K562 (cell line): ENCODE measurements around the gene CDH20. TPM values are rescaled to one million over a fixed set of nuclear protein-coding genes. Genes with fewer than 3 reads are reported as not detected.

Source experiments
- ATAC-seq: fragments of 200-7000 bp; cut with Tn5 transposase; 3 replicates; pipeline ENCODE4 v1.9.1; 2020; ENCODE audit warnings: moderate library complexity
- BruUV-seq: library from RNA; stranded (reverse); fragments of 400-500 nt; replicated peaks from 2 replicates; lab custom pipeline; 2021; lab: Mats Ljungman, UMichigan
- CTCF ChIA-PET: fragments of 300-600 bp; formaldehyde crosslinking; extraction: SDS; loops from one replicate; lab custom pipeline; 2021; ENCODE audit warnings: low intra/inter-chr PET ratio; lab: Yijun Ruan, JAX
- POLR2A ChIA-PET: fragments of 300-600, 350-650 bp; sonication (Branson Sonifier 250); formaldehyde crosslinking; extraction: SDS; loops from one replicate; lab custom pipeline; 2021; ENCODE audit warnings: antibody characterized with exemption, inconsistent platforms; lab: Yijun Ruan, JAX
- DNase-seq, 4 experiments: peaks; one replicate each; pipeline versions ENCODE4 v3.0.0 to v3.0.0-alpha.2; 2011 to 2018; ENCODE audit warnings: low spot score in 3 of 4, mixed read lengths in 3 of 4; ENCODE audit errors: extremely low read depth in 1 of 4
- FAIRE-seq: peaks from 2 replicates; lab custom pipeline; 2011; peaks lifted over from hg19 to GRCh38; lab: Jason Lieb, UNC
- H2AFZ ChIP-seq: 2 replicates; pipeline ENCODE4 v1.6.0; 2011; ENCODE audit warnings: low read depth, low read length, control low read depth, inconsistent platforms
- H3K27ac ChIP-seq: fragments of 200-600 bp; 3 replicates; pipeline ENCODE4 v1.8.0; 2011; ENCODE audit warnings: low read depth, mild to moderate bottlenecking, control low read depth, inconsistent platforms, low read length, moderate library complexity, mixed read lengths; ENCODE audit errors: extremely low read depth
- H3K27me3 ChIP-seq, 2 experiments: fragments of 300-600 bp in 1 of 2; 2 replicates in 1 of 2; 3 replicates in 1 of 2; pipeline versions ENCODE4 v1.6.0 to v1.8.0; 2011; ENCODE audit warnings: inconsistent platforms in 2 of 2, low read length in 2 of 2, mild to moderate bottlenecking in 1 of 2, mixed read lengths in 1 of 2, moderate library complexity in 1 of 2; ENCODE audit not compliant: control insufficient read depth in 2 of 2, insufficient read depth in 2 of 2
- H3K36me3 ChIP-seq: fragments of 300-600 bp; 3 replicates; pipeline ENCODE4 v1.8.0; 2011; ENCODE audit warnings: mild to moderate bottlenecking, low read length, inconsistent platforms; ENCODE audit not compliant: control insufficient read depth, insufficient read depth
- H3K4me1 ChIP-seq, 2 experiments: fragments of 200-600 bp in 1 of 2; replicated peaks in 1 of 2; 2 replicates in 1 of 2; 3 replicates in 1 of 2; pipeline versions ENCODE4 v1.5.1 to v1.8.0; 2011; ENCODE audit warnings: inconsistent platforms in 2 of 2, low read length in 2 of 2, mild to moderate bottlenecking in 1 of 2, mixed read lengths in 1 of 2, moderate library complexity in 1 of 2; ENCODE audit not compliant: control insufficient read depth in 2 of 2, insufficient read depth in 2 of 2
- H3K4me2 ChIP-seq: 2 replicates; pipeline ENCODE4 v1.6.1; 2011; ENCODE audit warnings: low read length, control low read depth, inconsistent platforms, mixed read lengths; ENCODE audit not compliant: insufficient read depth
- H3K4me3 ChIP-seq: fragments of 200-600 bp; sonication (generic), shearing (Covaris generic); 2 replicates; pipeline ENCODE4 v1.5.1; 2016; ENCODE audit warnings: control low read depth, inconsistent platforms
- H3K79me2 ChIP-seq: fragments of 200-600 bp; 3 replicates; pipeline ENCODE4 v1.8.0; 2011; ENCODE audit warnings: low read length, inconsistent platforms; ENCODE audit not compliant: control insufficient read depth, insufficient read depth
- H3K9ac ChIP-seq, 2 experiments: 2 replicates each; pipeline versions ENCODE4 v1.6.0 to v1.6.1; 2011; ENCODE audit warnings: low read depth in 2 of 2, low read length in 2 of 2, control low read depth in 1 of 2, inconsistent platforms in 1 of 2, mild to moderate bottlenecking in 1 of 2, mixed read lengths in 1 of 2; ENCODE audit not compliant: insufficient read depth in 1 of 2
- H3K9me1 ChIP-seq: one replicate; pipeline ENCODE4 v1.6.0; 2011; ENCODE audit warnings: inconsistent platforms, mild to moderate bottlenecking, low read length, moderate library complexity; ENCODE audit not compliant: control insufficient read depth, insufficient read depth
- H3K9me3 ChIP-seq: replicated peaks from 2 replicates; pipeline ENCODE4 v1.5.1; 2011; ENCODE audit warnings: low read depth, low read length, inconsistent platforms; ENCODE audit not compliant: control insufficient read depth, insufficient read depth
- H4K20me1 ChIP-seq: replicated peaks from 2 replicates; pipeline ENCODE4 v1.6.1; 2011; ENCODE audit warnings: low read length, inconsistent platforms, mixed read lengths; ENCODE audit not compliant: control insufficient read depth, insufficient read depth
- ARHGAP35 ChIP-seq: fragments of 450-650 bp; IDR thresholded peaks from 2 replicates; pipeline ENCODE4 v1.6.1; 2018; ENCODE audit not compliant: partially characterized antibody
- COPS2 ChIP-seq: fragments of 450-650 bp; conservative IDR thresholded peaks from 2 replicates; pipeline ENCODE4 v1.6.1; 2016; ENCODE audit warnings: mild to moderate bottlenecking, moderate library complexity
- KDM4B ChIP-seq, 2 experiments: fragments of 450-650 bp in 1 of 2; sonication (generic) in 1 of 2; IDR thresholded peaks; 2 replicates each; pipeline ENCODE4 v1.6.1; 2016 to 2017; ENCODE audit warnings: borderline replicate concordance in 2 of 2, antibody characterized with exemption in 1 of 2, low read depth in 1 of 2, mild to moderate bottlenecking in 1 of 2
- LEF1 ChIP-seq: fragments of 450-650 bp; IDR thresholded peaks from 2 replicates; pipeline ENCODE4 v1.6.1; 2016; ENCODE audit warnings: mild to moderate bottlenecking
- MXI1 ChIP-seq: IDR thresholded peaks from 2 replicates; pipeline ENCODE4 v1.6.1; 2011; ENCODE audit warnings: low read depth, mild to moderate bottlenecking, improper control_type of control experiment, low read length
- NCOA2 ChIP-seq, 2 experiments: fragments of 450-650 bp; IDR thresholded peaks; 2 replicates each; pipeline ENCODE4 v1.6.1; 2018; ENCODE audit warnings: mild to moderate bottlenecking in 2 of 2, moderate library complexity in 1 of 2; ENCODE audit not compliant: partially characterized antibody in 2 of 2
- NCOR1 ChIP-seq: fragments of 450-650 bp; IDR thresholded peaks from 2 replicates; pipeline ENCODE4 v1.6.1; 2016; ENCODE audit warnings: mild to moderate bottlenecking, moderate library complexity
- PML ChIP-seq: IDR thresholded peaks from 2 replicates; pipeline ENCODE4 v1.6.1; 2012; ENCODE audit warnings: low read length, inconsistent platforms
- POLR2AphosphoS2 ChIP-seq: IDR thresholded peaks from 2 replicates; pipeline ENCODE4 v1.6.1; 2012; ENCODE audit warnings: low read length, improper control_type of control experiment
- POLR2G ChIP-seq: fragments of 200-400 bp; formaldehyde crosslinking; IDR thresholded peaks from 2 replicates; pipeline ENCODE4 v1.6.1; 2017; ENCODE audit warnings: low read depth, mild to moderate bottlenecking, antibody characterized with exemption, low read length, moderate library complexity
- SMARCA5 ChIP-seq: fragments of 450-650 bp; IDR thresholded peaks from 2 replicates; pipeline ENCODE4 v1.6.1; 2016
- TCF7 ChIP-seq: sonication (generic); IDR thresholded peaks from 2 replicates; pipeline ENCODE4 v1.6.1; 2016; ENCODE audit warnings: antibody characterized with exemption, borderline replicate concordance
- XRCC3 ChIP-seq: fragments of 450-650 bp; IDR thresholded peaks from 2 replicates; pipeline ENCODE4 v1.6.1; 2017; ENCODE audit warnings: mild to moderate bottlenecking, moderate library complexity
- ZNF174 ChIP-seq: fragments of 250-450 bp; sonication (Bioruptor Pico); IDR thresholded peaks from 2 replicates; pipeline ENCODE4 v1.4.0; 2020; ENCODE audit warnings: mild to moderate bottlenecking
- WGBS: fragments of 100-300 bp; shearing (Covaris generic); methylation state at CpG from one replicate; pipeline ENCODE4 v1.1.6; 2016; ENCODE audit warnings: low coverage, mixed read lengths; ENCODE audit not compliant: insufficient coverage; ENCODE audit errors: missing lambda C conversion rate; 5-methylcytosine and 5-hydroxymethylcytosine counted together
- in situ Hi-C: fragments of 300-500 bp; cut with MboI; formaldehyde crosslinking; loops from 4 replicates; pipeline ENCODE4 v1.15.0; 2018; ENCODE audit warnings: inconsistent platforms, mixed read lengths
- intact Hi-C: fragments of 100-400 bp; cut with micrococcal nuclease; formaldehyde crosslinking; loops from 2 replicates; pipeline ENCODE4 v1.14.2; 2022
- polyA plus RNA-seq, 8 experiments: library from polyadenylated mRNA; depleted of rRNA in 4 of 8; stranded (reverse) in 5 of 8; unstranded in 3 of 8; fragments of >200 nt; fragmentation: Nextera tagmentation in 2 of 8; fragmentation: Illumina TruSeq in 1 of 8; extraction: Ambion mirVana in 2 of 8; extraction: Trizol in 1 of 8; gene quantifications; 2 replicates each; pipeline versions ENCODE4 v1.2.1 to v1.2.3, GENCODE V29; 2011 to 2014; ENCODE audit warnings: inconsistent platforms in 1 of 8, missing spikeins in 1 of 8
- total RNA-seq, 7 experiments: library from RNA; depleted of rRNA in 6 of 7; stranded (reverse); fragments of >200 nt in 6 of 7; fragmentation: Illumina TruSeq in 2 of 7; extraction: Trizol in 2 of 7; gene quantifications; 2 replicates each; pipeline versions ENCODE4 v1.2.1 to v1.2.3, GENCODE V29; 2011 to 2021; ENCODE audit warnings: low replicate concordance in 1 of 7
- TF ChIP-seq, protein P1 (sequence below): sonication (generic); formaldehyde crosslinking; IDR thresholded peaks from 2 replicates; pipeline ENCODE4 v1.5.0; 2020; ENCODE audit warnings: missing genetic modification reagents
- TF ChIP-seq, protein P2 (sequence below): fragments of 450-650 bp; formaldehyde crosslinking; IDR thresholded peaks from 2 replicates; pipeline ENCODE4 v1.4.0; 2022; ENCODE audit warnings: missing genetic modification characterization

CDH20 gene
- total and polyA plus RNA-seq, 9 of the 15 experiments (the other 6 are each of a cell fraction or from before 2014, with no cell fraction given): not detected

DNA sequence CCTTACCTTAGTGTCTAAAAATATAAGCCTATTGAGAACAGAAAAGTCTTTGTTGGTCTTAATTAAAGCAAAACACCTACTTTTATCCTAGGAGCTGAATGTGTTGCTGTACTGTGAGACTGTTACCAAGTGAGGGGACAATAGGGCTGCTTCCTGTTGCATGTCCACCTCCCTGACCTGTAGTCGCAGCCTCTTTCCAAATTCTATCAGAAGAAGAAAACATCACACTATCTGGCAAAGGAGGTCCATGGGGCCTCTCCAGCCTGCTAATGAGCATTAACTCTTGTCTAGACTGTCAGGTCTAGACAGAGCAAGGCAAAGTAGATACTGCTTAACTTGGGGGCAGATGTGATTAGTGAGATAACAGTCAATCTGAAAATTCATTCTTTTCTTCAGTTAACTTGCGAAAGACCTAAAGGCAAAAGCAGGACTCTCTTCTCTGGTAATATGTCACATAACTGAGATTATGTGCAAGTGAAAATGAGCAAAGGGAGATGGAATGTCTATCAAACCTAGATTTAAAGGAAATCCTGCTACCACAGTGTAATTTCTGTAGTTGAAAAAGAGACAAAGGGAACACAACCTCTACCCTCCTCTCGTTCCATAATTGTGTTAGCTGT is 66.9 kb downstream of the CDH20 start:
- Histone ChIP-seq H3K27me3 (no peaks in the 10 kb centered on the region), H3K4me2 (no peak overlapping the region)
- no peak for ATAC-seq
- intact Hi-C loops: no loop called here
- no peak for TF ChIP-seq POLR2G
- TF ChIP-seq, protein P1, sequence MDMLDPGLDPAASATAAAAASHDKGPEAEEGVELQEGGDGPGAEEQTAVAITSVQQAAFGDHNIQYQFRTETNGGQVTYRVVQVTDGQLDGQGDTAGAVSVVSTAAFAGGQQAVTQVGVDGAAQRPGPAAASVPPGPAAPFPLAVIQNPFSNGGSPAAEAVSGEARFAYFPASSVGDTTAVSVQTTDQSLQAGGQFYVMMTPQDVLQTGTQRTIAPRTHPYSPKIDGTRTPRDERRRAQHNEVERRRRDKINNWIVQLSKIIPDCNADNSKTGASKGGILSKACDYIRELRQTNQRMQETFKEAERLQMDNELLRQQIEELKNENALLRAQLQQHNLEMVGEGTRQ (CRISPR knock-in tag): no peak
- no peak for TF ChIP-seq SMARCA5
- no peak for TF ChIP-seq KDM4B (IDR thresholded peaks at IDR 0.05; ENCODE audit: borderline replicate concordance in 2 of 2, low read depth in 1 of 2)
- TF ChIP-seq COPS2: no peak
- TF ChIP-seq POLR2AphosphoS2: no peak
- TF ChIP-seq NCOA2 (IDR thresholded peaks at IDR 0.05; ENCODE audit: partially characterized antibody in 2 of 2): no peak
- TF ChIP-seq PML: no peak
- no peak for TF ChIP-seq ARHGAP35
- TF ChIP-seq MXI1: no peak
- TF ChIP-seq ZNF174 (CRISPR knock-in tag): no peak
- TF ChIP-seq TCF7: no peak
- TF ChIP-seq, protein P2, sequence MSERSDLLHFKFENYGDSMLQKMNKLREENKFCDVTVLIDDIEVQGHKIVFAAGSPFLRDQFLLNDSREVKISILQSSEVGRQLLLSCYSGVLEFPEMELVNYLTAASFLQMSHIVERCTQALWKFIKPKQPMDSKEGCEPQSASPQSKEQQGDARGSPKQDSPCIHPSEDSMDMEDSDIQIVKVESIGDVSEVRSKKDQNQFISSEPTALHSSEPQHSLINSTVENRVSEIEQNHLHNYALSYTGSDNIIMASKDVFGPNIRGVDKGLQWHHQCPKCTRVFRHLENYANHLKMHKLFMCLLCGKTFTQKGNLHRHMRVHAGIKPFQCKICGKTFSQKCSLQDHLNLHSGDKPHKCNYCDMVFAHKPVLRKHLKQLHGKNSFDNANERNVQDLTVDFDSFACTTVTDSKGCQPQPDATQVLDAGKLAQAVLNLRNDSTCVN (CRISPR knock-in tag): no peak
- no peak for TF ChIP-seq NCOR1
- TF ChIP-seq LEF1: no peak
- no peak for TF ChIP-seq XRCC3
- TF ChIP-seq, all 486 proteins: peak for 0
- Histone ChIP-seq H3K27ac (no peak overlapping the region), H3K4me1 (no peaks in the 10 kb centered on the region), H3K79me2 (no peaks in the 10 kb centered on the region), H3K36me3 (no peaks in the 10 kb centered on the region), H3K9me1 (no peaks in the 10 kb centered on the region), H3K4me3 (no peak overlapping the region), H3K9ac (no peak overlapping the region), H3K9me3 (no peaks in the 10 kb centered on the region), H2AFZ (no peak overlapping the region), H4K20me1 (no peaks in the 10 kb centered on the region)
- in situ Hi-C loops: no loop called here
- BruUV-seq: no TSS peak
- ChIA-PET POLR2A (no interaction called here), CTCF (no interaction called here)
- DNase-seq (no peak), FAIRE-seq (no peak)
- 0% methylated on average over 3 of the region's 3 CpGs for WGBS
